ENCODE results near the gene AMER2. TPM values are rescaled to one million over a fixed set of nuclear protein-coding genes. Genes with fewer than 3 reads are reported as not detected.

Gene AMER2
- total and polyA plus RNA-seq, 2 experiments from 2014 or later, result 0.31 to 0.76 TPM

DNA sequence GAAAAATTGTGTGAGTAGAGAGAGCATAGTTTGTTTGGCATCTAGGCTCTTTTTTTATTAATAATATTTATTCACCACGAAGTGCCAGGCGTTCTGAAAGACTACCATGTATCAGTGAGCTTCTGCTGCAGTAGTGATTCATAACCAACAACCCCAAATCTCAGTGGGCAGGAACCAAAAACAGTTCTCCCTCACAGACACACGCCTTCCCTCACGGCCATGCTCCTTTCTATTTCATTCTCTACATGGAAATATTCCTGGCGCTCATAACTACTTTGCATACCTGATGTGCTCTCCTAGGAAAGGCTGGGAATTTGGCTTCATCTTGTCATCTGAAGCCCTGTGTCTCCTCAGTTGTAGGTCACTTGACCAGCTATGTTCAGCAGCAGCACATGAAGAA is 26.6 kb upstream of the AMER2 start (continued):
- TF ChIP-seq ETS1 (IDR thresholded peaks at IDR 0.05) (no peak), STAT1 (IDR thresholded peaks at IDR 0.05; ENCODE audit: unreplicated experiment) (no peak), EZH2phosphoT487 (IDR thresholded peaks at IDR 0.05; ENCODE audit: unreplicated experiment) (no peak), POLR2AphosphoS5 (IDR thresholded peaks at IDR 0.05; ENCODE audit: low read depth) (no peak), EZH2 (IDR thresholded peaks at IDR 0.05; ENCODE audit: low read depth, unreplicated experiment) (no peak), NANOG (IDR thresholded peaks at IDR 0.05; ENCODE audit: borderline replicate concordance) (no peak), ZNF331 (CRISPR knock-in tag; IDR thresholded peaks at IDR 0.05; ENCODE audit: low read depth) (no peak)
- TF ChIP-seq, protein P1, sequence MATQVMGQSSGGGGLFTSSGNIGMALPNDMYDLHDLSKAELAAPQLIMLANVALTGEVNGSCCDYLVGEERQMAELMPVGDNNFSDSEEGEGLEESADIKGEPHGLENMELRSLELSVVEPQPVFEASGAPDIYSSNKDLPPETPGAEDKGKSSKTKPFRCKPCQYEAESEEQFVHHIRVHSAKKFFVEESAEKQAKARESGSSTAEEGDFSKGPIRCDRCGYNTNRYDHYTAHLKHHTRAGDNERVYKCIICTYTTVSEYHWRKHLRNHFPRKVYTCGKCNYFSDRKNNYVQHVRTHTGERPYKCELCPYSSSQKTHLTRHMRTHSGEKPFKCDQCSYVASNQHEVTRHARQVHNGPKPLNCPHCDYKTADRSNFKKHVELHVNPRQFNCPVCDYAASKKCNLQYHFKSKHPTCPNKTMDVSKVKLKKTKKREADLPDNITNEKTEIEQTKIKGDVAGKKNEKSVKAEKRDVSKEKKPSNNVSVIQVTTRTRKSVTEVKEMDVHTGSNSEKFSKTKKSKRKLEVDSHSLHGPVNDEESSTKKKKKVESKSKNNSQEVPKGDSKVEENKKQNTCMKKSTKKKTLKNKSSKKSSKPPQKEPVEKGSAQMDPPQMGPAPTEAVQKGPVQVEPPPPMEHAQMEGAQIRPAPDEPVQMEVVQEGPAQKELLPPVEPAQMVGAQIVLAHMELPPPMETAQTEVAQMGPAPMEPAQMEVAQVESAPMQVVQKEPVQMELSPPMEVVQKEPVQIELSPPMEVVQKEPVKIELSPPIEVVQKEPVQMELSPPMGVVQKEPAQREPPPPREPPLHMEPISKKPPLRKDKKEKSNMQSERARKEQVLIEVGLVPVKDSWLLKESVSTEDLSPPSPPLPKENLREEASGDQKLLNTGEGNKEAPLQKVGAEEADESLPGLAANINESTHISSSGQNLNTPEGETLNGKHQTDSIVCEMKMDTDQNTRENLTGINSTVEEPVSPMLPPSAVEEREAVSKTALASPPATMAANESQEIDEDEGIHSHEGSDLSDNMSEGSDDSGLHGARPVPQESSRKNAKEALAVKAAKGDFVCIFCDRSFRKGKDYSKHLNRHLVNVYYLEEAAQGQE (IDR thresholded peaks at IDR 0.05; ENCODE audit: unreplicated experiment), result no peak

GRCh38 chr13:25196971-25197370 is 24.9 kb upstream of the AMER2 start:
- H3K4me1 ChIP-seq (ENCODE audit: insufficient read depth), result no peaks in the 10 kb centered on the region
- H3K4me3 ChIP-seq, result no peak overlapping the region
- no peak overlapping the region for H3K27ac Mint-ChIP-seq
- TF ChIP-seq JUNB (IDR thresholded peaks at IDR 0.05; ENCODE audit: unreplicated experiment), result no peak
- no peak for TF ChIP-seq ETS1 (IDR thresholded peaks at IDR 0.05)
- TF ChIP-seq, protein P1 (IDR thresholded peaks at IDR 0.05; ENCODE audit: unreplicated experiment), result no peak
- no peak for TF ChIP-seq CREB1 (CRISPR knock-in tag; IDR thresholded peaks at IDR 0.05; ENCODE audit: low read depth)
- TF ChIP-seq CTCF (conservative IDR thresholded peaks at IDR 0.05; ENCODE audit: low read depth in 2 of 2), result no peak

More at GRCh38 chr13:25196971-25197370, 24.9 kb upstream of the AMER2 start:
- no peaks in the 10 kb centered on the region for H3K36me3 ChIP-seq (ENCODE audit: insufficient read depth)
- H3K9me3 Mint-ChIP-seq, result peaks cover 5% of the 10 kb centered on the region; the same call in 1 of the 3 replicates
- H2AFZ ChIP-seq, result no peak overlapping the region
- peaks cover 3% of the 10 kb centered on the region for H3K27me3 Mint-ChIP-seq (ENCODE audit: insufficient read depth, low read depth, poor library complexity)
- no peak overlapping the region for H3K4me3 Mint-ChIP-seq
- no peaks in the 10 kb centered on the region for H3K4me1 Mint-ChIP-seq
- no peaks in the 10 kb centered on the region for H4K20me1 ChIP-seq (replicated peaks; ENCODE audit: insufficient read depth)
- no peak overlapping the region for H3K27ac ChIP-seq (ENCODE audit: low read depth)
- ATAC-seq, result no peak
- H3K9me2 ChIP-seq (ENCODE audit: insufficient read depth), result peaks cover 9% of the 10 kb centered on the region; the same call in 1 of the 2 replicates
- H3K79me2 ChIP-seq (replicated peaks; ENCODE audit: insufficient read depth), result no peaks in the 10 kb centered on the region
- no peaks in the 10 kb centered on the region for H3K36me3 Mint-ChIP-seq (ENCODE audit: low read depth)
- H3K27me3 ChIP-seq (ENCODE audit: insufficient read depth), result no peaks in the 10 kb centered on the region
- H3F3A ChIP-seq (replicated peaks; ENCODE audit: low read depth), result no peaks in the 10 kb centered on the region
- H3K4me2 ChIP-seq, result no peak overlapping the region
- DNase-seq (ENCODE audit: low spot score), result no peak

Measured in GM23338 (cell line).